ENCODE measurements around the gene UIMC1.

UIMC1 gene

GRCh38 chr5:176952531-176953193, 53.9 kb downstream of the UIMC1 start:
- DNase-seq (ENCODE audit: low read depth), result no peak

- DNase-seq (ENCODE audit: low read depth), result no peak
Observed at GRCh38 chr5:176948458-176948857, 58.1 kb downstream of the UIMC1 start.

GRCh38 chr5:176947847-176948246, 58.7 kb downstream of the UIMC1 start:
- DNase-seq (ENCODE audit: low read depth), result no peak

GRCh38 chr5:176944268-176944667, 62.3 kb downstream of the UIMC1 start:
- DNase-seq (ENCODE audit: low read depth), result no peak

GRCh38 chr5:176943816-176944215, 62.8 kb downstream of the UIMC1 start:
- no peak for DNase-seq (ENCODE audit: low read depth)

- no peak for DNase-seq (ENCODE audit: low read depth)
Observed at GRCh38 chr5:176941951-176942350, 64.6 kb downstream of the UIMC1 start.

- DNase-seq (ENCODE audit: low read depth), result no peak
Observed at GRCh38 chr5:176938472-176938871, 68.1 kb downstream of the UIMC1 start.

GRCh38 chr5:176935017-176935416, 71.6 kb downstream of the UIMC1 start:
- DNase-seq (ENCODE audit: low read depth), result no peak

- no peak for DNase-seq (ENCODE audit: low read depth)
Observed at GRCh38 chr5:176934309-176934930, 72.2 kb downstream of the UIMC1 start.

GRCh38 chr5:176929654-176930053, 76.9 kb downstream of the UIMC1 start:
- no peak for DNase-seq (ENCODE audit: low read depth)

- DNase-seq (ENCODE audit: low read depth), result no peak
Observed at GRCh38 chr5:176927562-176927961, 79.0 kb downstream of the UIMC1 start.

GRCh38 chr5:176922817-176923216, 83.8 kb downstream of the UIMC1 start:
- no peak for DNase-seq (ENCODE audit: low read depth)

- DNase-seq (ENCODE audit: low read depth), result no peak
Observed at GRCh38 chr5:176921714-176922113, 84.9 kb downstream of the UIMC1 start.

GRCh38 chr5:176918613-176919012, 88.0 kb downstream of the UIMC1 start:
- no peak for DNase-seq (ENCODE audit: low read depth)

- DNase-seq (ENCODE audit: low read depth), result no peak
Observed at GRCh38 chr5:176916337-176916736, 90.2 kb downstream of the UIMC1 start.

- DNase-seq (ENCODE audit: low read depth), result no peak
Observed at GRCh38 chr5:176915906-176916305, 90.7 kb downstream of the UIMC1 start.

GRCh38 chr5:176912115-176912514, 94.5 kb downstream of the UIMC1 start:
- no peak for DNase-seq (ENCODE audit: low read depth)

- DNase-seq (ENCODE audit: low read depth), result no peak
Observed at GRCh38 chr5:176908675-176909368, 97.8 kb downstream of the UIMC1 start.

GRCh38 chr5:176906796-176907195, 99.8 kb downstream of the UIMC1 start:
- no peak for DNase-seq (ENCODE audit: low read depth)

- DNase-seq (ENCODE audit: low read depth), result no peak
Observed at GRCh38 chr5:176906126-176906525, 100.5 kb downstream of the UIMC1 start.

GRCh38 chr5:176904276-176904675, 102.3 kb downstream of the UIMC1 start:
- no peak for DNase-seq (ENCODE audit: low read depth)

GRCh38 chr5:176902911-176903664, 103.5 kb downstream of the UIMC1 start:
- DNase-seq (ENCODE audit: low read depth), result no peak
